ENCODE measurements around the gene TAGLN. TPM values are rescaled to one million over a fixed set of nuclear protein-coding genes. Genes with fewer than 3 reads are reported as not detected.

The TAGLN gene
- polyA plus RNA-seq, 1 of the 3 experiments (the other 2 are of a cell fraction) = 519 TPM

DNA sequence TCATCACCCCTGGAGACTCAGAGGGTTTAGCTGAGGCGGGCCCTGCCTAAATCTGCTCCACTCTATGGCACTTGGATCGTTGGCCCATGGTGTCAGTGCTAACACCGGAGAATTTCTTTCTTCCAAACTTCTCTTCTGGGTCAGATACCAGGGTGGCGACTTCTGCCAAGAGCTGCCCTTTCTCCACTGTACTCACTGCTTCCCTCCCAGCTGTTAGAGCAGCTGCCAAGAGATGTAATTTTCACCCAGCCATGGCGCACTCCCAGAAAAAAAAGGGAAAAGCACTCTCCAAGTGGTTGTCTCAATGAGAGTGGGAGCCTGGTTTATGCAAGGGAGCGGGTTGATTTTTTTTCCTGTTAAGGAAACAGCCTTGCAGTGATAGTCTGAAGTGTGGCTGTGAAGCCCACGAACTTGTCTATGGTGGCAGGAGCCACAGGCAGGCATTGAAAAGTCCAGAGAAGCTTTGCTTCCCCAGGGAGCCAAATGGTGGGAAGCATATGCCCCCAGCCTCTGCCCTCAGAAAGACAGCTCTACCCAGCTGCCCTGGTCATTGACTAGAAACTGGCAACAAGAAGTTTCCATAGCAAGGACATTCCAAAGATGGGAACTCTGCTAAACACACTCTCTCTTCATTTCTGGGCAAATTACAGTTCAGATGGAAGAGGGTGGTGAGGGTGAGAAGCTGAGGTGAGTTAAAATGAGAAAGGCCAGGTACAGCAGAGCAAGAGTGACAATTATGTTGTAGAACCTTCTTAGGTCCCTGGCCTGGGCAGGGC, 22.0 kb downstream of the TAGLN start (continued):
- TF ChIP-seq RAD21 (IDR thresholded peaks at IDR 0.05; ENCODE audit: low read length) (no peak), FOXJ3 (CRISPR knock-in tag; IDR thresholded peaks at IDR 0.05) (no peak), ELF1 (IDR thresholded peaks at IDR 0.05) (no peak), JUND (IDR thresholded peaks at IDR 0.05) (no peak)
- TF ChIP-seq, protein P1, sequence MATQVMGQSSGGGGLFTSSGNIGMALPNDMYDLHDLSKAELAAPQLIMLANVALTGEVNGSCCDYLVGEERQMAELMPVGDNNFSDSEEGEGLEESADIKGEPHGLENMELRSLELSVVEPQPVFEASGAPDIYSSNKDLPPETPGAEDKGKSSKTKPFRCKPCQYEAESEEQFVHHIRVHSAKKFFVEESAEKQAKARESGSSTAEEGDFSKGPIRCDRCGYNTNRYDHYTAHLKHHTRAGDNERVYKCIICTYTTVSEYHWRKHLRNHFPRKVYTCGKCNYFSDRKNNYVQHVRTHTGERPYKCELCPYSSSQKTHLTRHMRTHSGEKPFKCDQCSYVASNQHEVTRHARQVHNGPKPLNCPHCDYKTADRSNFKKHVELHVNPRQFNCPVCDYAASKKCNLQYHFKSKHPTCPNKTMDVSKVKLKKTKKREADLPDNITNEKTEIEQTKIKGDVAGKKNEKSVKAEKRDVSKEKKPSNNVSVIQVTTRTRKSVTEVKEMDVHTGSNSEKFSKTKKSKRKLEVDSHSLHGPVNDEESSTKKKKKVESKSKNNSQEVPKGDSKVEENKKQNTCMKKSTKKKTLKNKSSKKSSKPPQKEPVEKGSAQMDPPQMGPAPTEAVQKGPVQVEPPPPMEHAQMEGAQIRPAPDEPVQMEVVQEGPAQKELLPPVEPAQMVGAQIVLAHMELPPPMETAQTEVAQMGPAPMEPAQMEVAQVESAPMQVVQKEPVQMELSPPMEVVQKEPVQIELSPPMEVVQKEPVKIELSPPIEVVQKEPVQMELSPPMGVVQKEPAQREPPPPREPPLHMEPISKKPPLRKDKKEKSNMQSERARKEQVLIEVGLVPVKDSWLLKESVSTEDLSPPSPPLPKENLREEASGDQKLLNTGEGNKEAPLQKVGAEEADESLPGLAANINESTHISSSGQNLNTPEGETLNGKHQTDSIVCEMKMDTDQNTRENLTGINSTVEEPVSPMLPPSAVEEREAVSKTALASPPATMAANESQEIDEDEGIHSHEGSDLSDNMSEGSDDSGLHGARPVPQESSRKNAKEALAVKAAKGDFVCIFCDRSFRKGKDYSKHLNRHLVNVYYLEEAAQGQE (IDR thresholded peaks at IDR 0.05; ENCODE audit: low read depth, low read length) = no peak
- TF ChIP-seq, protein P2, sequence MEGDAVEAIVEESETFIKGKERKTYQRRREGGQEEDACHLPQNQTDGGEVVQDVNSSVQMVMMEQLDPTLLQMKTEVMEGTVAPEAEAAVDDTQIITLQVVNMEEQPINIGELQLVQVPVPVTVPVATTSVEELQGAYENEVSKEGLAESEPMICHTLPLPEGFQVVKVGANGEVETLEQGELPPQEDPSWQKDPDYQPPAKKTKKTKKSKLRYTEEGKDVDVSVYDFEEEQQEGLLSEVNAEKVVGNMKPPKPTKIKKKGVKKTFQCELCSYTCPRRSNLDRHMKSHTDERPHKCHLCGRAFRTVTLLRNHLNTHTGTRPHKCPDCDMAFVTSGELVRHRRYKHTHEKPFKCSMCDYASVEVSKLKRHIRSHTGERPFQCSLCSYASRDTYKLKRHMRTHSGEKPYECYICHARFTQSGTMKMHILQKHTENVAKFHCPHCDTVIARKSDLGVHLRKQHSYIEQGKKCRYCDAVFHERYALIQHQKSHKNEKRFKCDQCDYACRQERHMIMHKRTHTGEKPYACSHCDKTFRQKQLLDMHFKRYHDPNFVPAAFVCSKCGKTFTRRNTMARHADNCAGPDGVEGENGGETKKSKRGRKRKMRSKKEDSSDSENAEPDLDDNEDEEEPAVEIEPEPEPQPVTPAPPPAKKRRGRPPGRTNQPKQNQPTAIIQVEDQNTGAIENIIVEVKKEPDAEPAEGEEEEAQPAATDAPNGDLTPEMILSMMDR (IDR thresholded peaks at IDR 0.05) = no peak

DNA sequence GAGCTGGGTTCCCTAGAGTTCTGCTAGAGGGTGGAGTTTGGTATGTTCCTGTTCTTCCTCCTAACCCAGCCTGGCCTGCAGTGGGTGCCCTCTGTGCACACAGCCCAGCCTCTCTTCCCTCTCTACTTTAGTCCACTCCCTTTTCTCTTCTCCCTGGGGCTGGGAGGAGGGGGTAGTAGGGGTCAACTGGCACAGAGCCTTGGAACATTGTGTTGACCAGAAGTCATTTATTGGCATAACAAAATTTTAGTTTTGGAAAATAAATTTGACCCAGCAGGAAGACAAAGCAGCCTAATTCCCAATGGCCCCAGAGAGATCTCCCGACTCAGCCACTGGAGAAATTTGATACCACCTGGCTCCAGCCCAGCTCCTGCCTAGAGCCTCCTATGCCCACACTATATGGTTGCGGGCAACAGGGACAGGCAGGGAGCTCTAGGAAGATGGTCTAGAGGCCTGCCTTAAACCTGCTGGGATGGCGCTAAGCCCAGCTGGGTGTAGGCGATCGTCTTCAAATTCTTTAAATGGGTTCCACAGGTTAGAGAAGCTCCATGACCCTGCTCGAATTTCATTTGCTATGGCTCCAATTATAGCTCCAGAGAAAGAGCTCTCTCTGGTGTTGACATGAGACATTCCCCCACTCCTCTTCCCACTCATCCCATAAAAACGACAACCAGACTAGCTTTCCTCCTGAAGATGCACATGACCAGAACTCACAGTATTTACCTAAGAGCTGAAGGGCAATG, 22.8 kb downstream of the TAGLN start:
- Histone ChIP-seq H3F3A (replicated peaks; ENCODE audit: insufficient read depth) (peaks cover 8% of the 10 kb centered on the region), H3K9me2 (no peaks in the 10 kb centered on the region), H3K9me3 (no peaks in the 10 kb centered on the region), H2AFZ (ENCODE audit: low read depth) (no peak overlapping the region), H3K27me3 (ENCODE audit: insufficient read depth) (no peaks in the 10 kb centered on the region), H3K27ac (ENCODE audit: low read depth in 2 of 2, low read length in 1 of 2) (0 out of 4 replicates have a peak overlapping the region, but pooled peaks of 1 of the 2 experiments have one; percentile 48), H3K36me3 (replicated peaks in 1 of 2; ENCODE audit: control insufficient read depth in 1 of 2, insufficient read depth in 2 of 2, low read length in 1 of 2) (peaks cover 31 to 72% of the 10 kb centered on the region in 2 experiments), H3K9ac (no peak overlapping the region), H3K4me3 (ENCODE audit: low read depth in 2 of 2, low read length in 1 of 2) (no peak overlapping the region), H4K20me1 (ENCODE audit: insufficient read depth) (no peaks in the 10 kb centered on the region), H3K4me1 (ENCODE audit: control insufficient read depth in 1 of 2, insufficient read depth in 2 of 2, low read depth in 1 of 2, low read length in 1 of 2) (peaks cover 2 to 11% of the 10 kb centered on the region in 2 experiments; a peak in 2 of 4 replicates), H3K79me2 (ENCODE audit: insufficient read depth) (no peaks in the 10 kb centered on the region), H3K4me2 (no peak overlapping the region)
- ChIA-PET CTCF (interaction anchor here (0.7 to 2.8 kb wide), 2 partner anchors 10 to 115 kb away, joined by 3 to 21 read pairs; partner anchors contain the start of genes PCSK7 and RNF214), POLR2A (interaction anchor here (0.6 to 1.3 kb wide), 3 partner anchors 10 to 596 kb away, joined by 3 to 4 read pairs (median 4); partner anchors contain the start of gene PCSK7)
- TF ChIP-seq NFIC (IDR thresholded peaks at IDR 0.05; ENCODE audit: borderline replicate concordance) = peak; percentile 58
- TF ChIP-seq, protein P3, sequence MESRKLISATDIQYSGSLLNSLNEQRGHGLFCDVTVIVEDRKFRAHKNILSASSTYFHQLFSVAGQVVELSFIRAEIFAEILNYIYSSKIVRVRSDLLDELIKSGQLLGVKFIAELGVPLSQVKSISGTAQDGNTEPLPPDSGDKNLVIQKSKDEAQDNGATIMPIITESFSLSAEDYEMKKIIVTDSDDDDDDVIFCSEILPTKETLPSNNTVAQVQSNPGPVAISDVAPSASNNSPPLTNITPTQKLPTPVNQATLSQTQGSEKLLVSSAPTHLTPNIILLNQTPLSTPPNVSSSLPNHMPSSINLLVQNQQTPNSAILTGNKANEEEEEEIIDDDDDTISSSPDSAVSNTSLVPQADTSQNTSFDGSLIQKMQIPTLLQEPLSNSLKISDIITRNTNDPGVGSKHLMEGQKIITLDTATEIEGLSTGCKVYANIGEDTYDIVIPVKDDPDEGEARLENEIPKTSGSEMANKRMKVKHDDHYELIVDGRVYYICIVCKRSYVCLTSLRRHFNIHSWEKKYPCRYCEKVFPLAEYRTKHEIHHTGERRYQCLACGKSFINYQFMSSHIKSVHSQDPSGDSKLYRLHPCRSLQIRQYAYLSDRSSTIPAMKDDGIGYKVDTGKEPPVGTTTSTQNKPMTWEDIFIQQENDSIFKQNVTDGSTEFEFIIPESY (IDR thresholded peaks at IDR 0.05; ENCODE audit: borderline replicate concordance, low read depth) = no peak
- WGBS (ENCODE audit: low lambda C conversion rate) = 51% methylated on average over 5 of the region's 7 CpGs
- no peak for DNase-seq
